Measurements from ENCODE around the gene MOCS2. TPM values are rescaled to one million over a fixed set of nuclear protein-coding genes. Genes with fewer than 3 reads are reported as not detected.

The MOCS2 gene
- total and polyA plus RNA-seq, 12 donors, result 66.3 to 135 (median 80.3) TPM

- Histone ChIP-seq H3K9me3 (no peaks in the 10 kb centered on the region), H3K27me3 (no peaks in the 10 kb centered on the region), H3K36me3 (peaks cover 0 to 6% (median 0%) of the 10 kb centered on the region in 9 donors), H3K4me1 (peaks cover 0 to 6% (median 0%) of the 10 kb centered on the region in 9 donors), H3K4me3 (no peak overlapping the region), H3K27ac (no peak overlapping the region)
- DNase-seq, result no peak
- no peak for TF ChIP-seq CTCF (IDR thresholded peaks at IDR 0.05)
- 73 to 75% methylated on average over 4 of the region's 4 CpGs for WGBS, 2 donors
- ATAC-seq, result no peak
- intact Hi-C loops (cut with DNase I), result no loop called here
These were observed 24.9 kb downstream of the MOCS2 start for GRCh38 chr5:53084546-53085255.

- no peak overlapping the region for H3K4me3 ChIP-seq
- DNase-seq (no peak), ATAC-seq (no peak)
- H3K27me3 ChIP-seq, result no peaks in the 10 kb centered on the region
- no peaks in the 10 kb centered on the region for H3K4me1 ChIP-seq
- peaks cover 0 to 6% (median 0%) of the 10 kb centered on the region in 9 donors for H3K36me3 ChIP-seq
- no peaks in the 10 kb centered on the region for H3K9me3 ChIP-seq
- intact Hi-C loops (cut with DNase I), result no loop called here
- no peak for TF ChIP-seq CTCF (IDR thresholded peaks at IDR 0.05)
- H3K27ac ChIP-seq, result no peak overlapping the region
These were observed 25.6 kb downstream of the MOCS2 start for GRCh38 chr5:53083927-53084326.

- no peak for DNase-seq
- no peaks in the 10 kb centered on the region for H3K27me3 ChIP-seq
- no peak for ATAC-seq
- no peak overlapping the region for H3K4me3 ChIP-seq
- no peak for TF ChIP-seq CTCF (IDR thresholded peaks at IDR 0.05)
- WGBS, 2 donors, result 85 to 91% methylated on average over 4 of the region's 4 CpGs
- H3K36me3 ChIP-seq, result peaks cover 0 to 21% (median 0%) of the 10 kb centered on the region in 9 donors
- H3K4me1 ChIP-seq, result no peaks in the 10 kb centered on the region
- intact Hi-C loops (cut with DNase I), result no loop called here
- no peaks in the 10 kb centered on the region for H3K9me3 ChIP-seq
- no peak overlapping the region for H3K27ac ChIP-seq
These were observed 29.3 kb downstream of the MOCS2 start for GRCh38 chr5:53080271-53080670.

GRCh38 chr5:53076014-53076583, 33.5 kb downstream of the MOCS2 start:
- peak in 1 of 8 donors; percentile 38 for ATAC-seq
- Histone ChIP-seq H3K4me1 (peaks cover 0 to 4% (median 0%) of the 10 kb centered on the region in 9 donors), H3K36me3 (peaks cover 0 to 24% (median 0%) of the 10 kb centered on the region in 9 donors), H3K4me3 (no peak overlapping the region), H3K9me3 (no peaks in the 10 kb centered on the region), H3K27me3 (no peaks in the 10 kb centered on the region), H3K27ac (no peak overlapping the region)
- intact Hi-C loops (cut with DNase I), result no loop called here
- WGBS, 2 donors, result 80 to 88% methylated on average over 2 of the region's 2 CpGs
- DNase-seq, result no peak
- no peak for TF ChIP-seq CTCF (IDR thresholded peaks at IDR 0.05)

All from heart right ventricle (tissue), 16 donors.